ENCODE measurements around the gene STX1A.

DNA sequence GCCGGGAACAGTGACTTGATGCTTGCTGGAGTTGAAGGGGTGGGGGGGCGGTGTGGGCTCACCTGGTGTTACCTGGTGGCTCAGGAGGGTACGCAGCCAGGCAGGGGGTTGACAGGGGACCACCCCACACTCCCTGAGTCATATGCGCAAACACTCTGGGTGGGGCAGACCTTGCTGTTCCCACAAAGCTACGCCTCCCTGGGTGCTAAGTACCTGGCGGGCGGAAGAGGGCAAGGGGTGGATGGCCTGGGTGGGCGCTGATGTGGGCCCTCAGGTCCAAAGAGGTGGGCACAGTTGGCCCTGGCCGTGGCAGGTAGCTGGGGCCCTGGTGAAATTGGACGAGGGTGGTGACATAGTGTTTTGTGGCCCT is 13.9 kb downstream of the STX1A start:
- TF ChIP-seq TAF1 (IDR thresholded peaks at IDR 0.05; ENCODE audit: borderline replicate concordance, low read depth, low read length) (no peak), POLR2A (IDR thresholded peaks at IDR 0.05; ENCODE audit: low read depth, low read length) (no peak), POLR2AphosphoS5 (IDR thresholded peaks at IDR 0.05; ENCODE audit: low read depth, low read length) (no peak)
